ENCODE results near the gene EIF4G1.

EIF4G1 gene

DNA sequence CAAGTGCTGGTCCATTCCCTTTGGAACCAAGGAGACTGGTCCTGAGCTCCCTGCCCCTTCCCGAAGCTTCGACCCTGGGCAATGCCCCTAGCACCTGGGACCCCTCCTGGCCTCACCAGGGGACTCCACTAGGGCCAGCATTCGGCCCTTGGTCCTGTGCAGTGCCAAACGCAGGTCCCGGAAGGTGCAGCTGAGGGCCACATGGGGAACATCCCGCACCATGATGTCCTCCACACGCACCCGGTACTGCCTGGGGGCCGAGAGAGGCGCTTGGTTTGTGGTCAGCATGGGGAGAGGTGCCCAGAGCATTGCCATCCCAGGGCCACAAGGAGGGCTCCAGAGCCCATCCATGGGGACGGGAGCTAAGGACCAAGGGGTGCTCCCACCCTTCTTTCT lies 39.1 kb downstream of the EIF4G1 start:
- DNase-seq: no peak

DNA sequence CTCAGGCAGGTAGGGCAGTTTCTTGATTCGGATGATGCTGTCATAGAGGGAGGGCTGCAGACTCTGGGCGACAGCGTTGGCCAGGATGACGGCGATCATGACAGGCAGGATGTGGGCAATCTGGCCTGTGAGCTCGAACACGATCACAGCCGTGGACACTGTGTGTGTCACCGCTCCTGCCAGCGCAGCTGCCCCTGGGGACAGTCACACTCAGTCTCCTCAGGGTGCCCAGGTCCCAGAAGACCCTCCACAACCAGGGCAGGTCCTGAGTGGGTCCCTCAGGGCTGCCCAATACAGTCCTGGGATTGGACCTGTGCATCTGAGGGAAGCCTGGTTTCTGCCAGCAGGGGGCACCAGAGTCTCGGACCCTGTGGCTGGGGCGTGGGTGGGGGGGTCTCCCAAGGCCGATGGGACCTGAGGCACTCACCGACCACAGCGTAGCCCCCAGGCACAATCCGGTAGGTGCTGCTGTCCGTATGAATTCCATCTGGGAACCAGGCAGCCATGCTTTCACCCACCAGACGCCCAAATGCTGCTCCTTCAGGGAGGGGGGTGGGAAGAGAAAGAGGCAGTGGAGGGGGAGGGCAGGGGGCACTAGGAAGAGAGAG lies 39.8 kb downstream of the EIF4G1 start:
- DNase-seq: peak; percentile 63

DNA sequence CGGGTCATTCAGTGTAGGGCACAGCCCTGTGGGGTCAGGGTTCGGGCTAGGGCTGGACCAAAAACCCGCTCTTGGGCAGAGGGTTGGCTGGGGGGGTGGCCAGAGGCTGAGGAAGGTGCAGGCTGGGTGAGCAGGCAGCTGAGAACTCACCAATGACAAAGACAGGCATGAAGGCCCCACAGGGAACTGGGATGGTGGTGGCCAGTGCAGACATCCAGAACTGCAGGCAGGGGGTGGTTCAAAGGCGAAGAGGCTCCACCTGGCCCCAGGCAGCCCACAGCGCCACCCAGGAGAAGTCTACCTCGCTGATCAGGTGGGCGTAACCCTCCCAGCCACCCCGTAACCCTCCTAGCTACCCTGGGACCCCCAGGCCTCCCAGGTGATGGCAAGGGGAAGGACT lies 40.3 kb downstream of the EIF4G1 start:
- DNase-seq: no peak

DNA sequence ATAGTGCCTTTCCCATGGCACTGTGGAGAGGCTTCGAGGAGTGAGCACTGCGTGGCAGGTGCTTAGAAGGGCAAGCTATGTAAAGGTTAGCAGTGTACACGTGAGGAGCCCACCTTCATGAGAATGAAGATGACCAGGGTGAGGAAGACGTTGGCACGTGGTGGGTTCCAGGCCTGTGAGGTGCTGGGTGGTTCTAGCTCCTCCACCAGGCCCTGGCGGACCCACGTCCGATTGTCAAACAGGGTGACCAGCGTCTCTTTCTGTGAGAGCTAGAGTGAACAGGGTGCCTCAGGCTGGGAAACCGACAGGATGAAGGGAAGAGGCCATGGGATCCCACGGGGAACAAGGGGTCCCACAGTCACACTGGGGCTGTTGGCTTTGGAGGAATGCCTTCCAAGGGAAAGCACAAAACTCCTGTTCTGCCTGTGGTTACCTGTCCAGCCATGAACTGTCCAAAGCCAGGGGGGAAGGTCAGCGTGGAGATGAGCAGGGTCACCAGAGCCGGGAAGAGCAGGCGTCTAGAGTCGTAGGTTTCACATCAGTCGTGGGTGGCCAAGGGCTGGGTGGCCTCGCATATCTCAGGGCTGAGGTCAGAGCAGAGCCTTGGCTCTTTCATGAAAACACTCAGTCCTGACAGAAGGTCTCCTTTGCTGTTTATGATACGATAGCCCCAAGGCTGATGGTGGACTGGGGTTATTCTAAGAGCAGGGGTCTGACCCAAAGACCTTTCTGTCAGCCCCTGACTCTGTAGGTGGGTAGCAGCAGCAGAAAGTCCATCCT lies 41.0 kb downstream of the EIF4G1 start:
- DNase-seq: no peak

DNA sequence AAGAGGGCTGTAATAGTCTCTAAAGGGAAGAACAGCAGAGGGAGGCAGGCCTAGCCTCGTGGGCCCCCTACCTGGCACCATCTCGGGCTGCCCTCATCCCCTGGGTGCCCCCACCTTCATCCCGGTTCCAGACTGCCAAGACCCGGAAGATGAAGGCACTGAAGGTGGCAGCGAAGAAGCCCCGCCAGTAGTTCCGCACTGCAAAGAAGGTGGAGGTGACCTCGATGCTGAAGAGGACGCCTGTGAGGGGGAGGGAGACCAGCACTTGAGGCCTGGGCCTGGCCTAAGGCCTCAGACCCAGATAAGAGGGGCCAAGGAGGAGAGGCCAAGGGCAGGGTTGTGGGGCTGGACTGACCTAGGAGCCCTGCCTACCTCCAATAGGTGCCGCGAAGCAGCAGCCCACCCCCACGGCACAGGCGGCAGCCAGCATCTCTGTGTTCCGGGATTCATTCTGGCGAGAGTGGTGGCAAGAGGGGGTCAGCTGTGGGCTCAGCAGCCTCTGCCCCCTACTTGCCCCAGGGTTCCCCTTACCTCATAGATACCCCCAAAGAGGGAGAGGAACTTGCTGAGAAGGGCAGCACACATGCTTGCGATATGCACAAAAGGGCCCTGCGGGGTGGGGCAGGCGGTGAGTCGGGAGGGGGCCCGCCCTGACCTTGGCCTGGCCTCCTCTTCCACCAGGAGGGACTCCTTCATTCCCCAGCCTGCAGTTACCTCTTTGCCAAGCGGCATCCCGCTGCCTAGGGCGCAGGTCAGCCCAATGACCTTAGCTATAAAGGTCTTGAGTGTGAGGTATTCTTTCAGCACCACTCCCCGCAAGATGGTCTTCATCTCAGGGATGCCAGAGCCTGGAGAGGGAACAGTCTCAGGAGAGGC lies 43.1 kb downstream of the EIF4G1 start:
- DNase-seq: no peak

DNA sequence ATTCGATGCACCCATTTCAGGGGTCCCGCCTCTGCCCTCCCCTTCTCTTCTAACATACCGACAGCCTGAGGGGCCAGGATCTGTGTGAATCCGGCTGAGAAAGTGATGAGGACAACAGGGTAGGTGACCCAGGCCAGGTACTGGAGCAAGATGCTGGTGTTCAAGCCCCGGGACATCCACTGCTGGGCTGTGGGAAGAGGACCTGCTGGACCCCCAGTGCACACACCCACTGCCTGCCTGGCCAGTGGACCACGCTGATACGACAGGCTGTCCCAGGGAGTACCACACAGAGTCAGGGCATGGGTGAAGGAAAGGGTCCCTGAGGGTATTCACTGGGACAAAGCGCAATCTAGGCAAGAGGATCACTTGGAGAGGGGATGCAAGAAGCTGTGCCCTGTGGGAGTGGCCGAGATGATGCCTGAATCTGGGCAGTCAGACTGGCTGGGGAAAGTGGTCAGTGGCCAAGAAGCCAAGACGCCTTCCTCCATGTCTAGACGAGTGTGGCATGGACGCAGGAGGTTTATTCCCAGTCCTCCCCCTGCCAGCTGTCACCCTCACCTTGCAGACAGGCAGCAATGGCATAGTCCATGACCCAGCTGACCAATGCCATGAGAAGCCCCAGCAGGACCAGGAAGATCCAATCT lies 43.8 kb downstream of the EIF4G1 start:
- DNase-seq: no peak

DNA sequence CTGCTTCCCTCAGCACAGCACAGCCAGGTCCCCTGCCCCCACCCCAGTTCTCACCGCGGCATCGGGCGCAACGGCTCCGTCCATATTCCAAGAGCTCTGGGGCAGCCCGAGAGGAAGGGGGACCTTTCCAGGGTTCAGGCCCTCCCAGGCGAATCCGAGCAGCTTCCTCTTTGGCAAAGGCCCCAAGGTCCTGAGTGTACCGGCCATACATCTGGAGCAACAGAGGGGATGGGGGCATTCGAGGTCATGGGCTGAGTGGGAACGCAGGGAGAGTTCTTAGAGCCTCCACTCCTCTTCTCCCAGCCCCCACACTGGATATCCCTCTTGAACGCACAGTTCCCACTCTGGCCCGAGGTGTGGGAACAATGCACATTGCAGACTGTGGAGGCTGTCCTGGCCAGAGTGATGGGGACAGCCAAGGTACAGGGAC lies 44.5 kb downstream of the EIF4G1 start:
- no peak for DNase-seq

DNA sequence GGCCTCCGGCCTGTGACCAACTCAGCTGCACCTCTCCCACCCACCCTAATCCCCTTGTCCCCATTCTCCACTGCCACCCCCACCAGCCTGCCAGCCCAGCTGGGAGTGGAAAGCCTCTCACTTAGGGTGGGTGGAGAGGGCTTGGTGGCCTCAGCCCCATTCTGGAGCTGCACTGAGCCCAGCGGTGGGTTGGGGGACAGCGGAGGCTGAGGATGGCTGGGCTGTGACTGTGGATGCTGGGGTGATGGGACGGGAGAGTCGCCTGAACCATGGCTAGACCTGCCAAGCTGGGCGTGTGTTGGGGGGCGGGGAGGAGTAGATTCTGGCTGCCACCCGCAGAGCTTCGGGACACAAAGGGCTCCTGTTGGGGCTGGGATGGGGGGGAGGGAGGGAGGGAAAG lies 45.2 kb downstream of the EIF4G1 start:
- DNase-seq: no peak

DNA sequence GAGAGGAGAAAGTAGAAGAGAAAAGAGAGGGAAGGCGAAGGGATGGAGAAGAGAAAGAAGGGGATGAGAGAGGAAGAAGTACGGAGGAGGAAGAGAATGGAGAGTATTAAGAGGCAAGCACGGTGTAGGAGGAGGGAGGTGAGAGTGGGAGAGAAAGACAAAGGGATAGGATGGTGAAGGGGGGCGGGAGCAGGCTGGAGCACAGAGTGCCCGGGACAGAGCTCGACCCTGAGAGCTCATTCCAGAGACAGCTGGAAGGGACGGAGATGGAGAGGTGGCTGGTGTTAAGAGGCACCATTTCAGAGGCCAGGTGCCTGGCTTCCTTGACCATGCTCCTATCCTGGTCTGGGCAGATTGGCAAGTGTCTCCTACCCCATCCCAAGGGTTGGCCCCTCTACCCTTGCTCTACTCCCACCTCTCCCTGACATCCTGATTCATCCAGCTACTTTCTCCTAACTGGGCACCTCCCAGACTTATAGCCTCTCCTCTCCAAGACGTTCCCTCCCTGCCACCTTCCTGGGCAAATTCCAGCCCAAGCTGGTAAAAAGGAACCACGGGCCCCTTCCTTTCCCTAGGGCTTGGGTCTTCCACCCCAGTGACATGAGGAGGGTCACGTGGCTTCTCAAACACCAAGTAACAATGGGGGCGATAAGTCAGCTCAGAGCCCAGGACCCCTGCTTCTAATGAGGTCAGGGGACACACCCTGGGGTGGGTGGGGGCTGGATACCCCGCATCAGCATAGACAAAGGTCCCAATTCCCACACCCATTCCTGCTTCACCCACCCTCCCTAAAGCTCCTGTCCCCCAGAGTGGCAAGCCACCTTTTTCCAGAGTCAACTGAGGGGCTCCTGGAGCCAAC lies 45.9 kb downstream of the EIF4G1 start:
- no peak for DNase-seq

DNA sequence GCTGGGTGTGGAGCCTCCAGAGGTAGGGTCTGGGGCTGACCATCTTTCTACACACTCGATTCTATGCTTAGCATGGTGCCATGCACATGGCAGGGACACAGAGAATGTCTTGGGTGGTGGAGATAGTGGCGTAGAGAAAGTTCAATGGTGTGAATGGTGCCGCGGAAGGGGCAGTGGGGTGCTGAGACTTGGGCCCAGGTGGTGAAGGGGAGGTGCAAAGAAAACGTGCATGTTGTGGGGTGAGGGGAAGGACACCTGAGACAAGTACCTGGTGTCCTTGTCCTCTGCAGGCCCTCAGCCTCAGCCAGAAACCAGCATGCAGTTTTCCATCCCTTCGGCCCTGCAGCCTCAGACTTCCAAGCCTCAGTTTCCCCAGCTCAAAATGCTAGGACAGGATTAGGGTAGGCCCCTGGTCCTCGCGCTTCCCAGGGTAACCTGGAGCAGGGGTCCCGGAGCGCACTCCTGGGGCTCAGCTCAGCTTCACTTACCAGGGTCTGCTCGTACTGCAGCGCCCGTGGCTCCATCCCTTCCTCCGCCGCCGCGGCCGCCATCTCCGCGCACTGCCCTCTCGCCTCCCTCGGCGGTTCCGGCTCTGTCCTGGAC lies 46.6 kb downstream of the EIF4G1 start:
- DNase-seq: no peak

DNA sequence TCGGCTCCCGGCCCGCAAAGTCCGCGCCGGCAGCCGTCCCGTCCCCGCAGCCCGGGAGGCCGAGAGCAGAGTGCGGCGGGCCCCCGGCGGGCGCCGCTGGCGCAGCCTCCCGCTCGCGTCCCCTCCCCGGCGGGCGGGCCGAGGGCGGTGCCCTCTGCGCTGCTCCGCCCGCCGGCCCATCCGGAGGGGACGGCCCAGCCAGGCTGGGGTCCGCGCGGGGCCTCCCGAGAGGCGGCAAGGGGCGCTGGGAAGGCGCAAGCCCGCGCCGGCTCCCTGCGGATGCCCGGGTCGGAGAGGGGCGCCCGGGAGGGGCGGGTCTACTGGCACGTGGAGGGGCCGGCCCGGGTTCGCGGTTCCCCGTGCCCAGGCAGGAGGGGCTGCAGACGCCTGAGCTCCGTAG lies 47.1 kb downstream of the EIF4G1 start, which contains the start of the genes CLCN2 and POLR2H:
Gene CLCN2 (minus strand): TSS at position 74 of the 400 bp plus-strand sequence. CDS start 126 bp downstream, outside the sequence.
Gene POLR2H (plus strand): TSS at position 179 of the 400 bp plus-strand sequence. CDS start 1,783 bp downstream, outside the sequence.
- DNase-seq: peak; percentile 66

DNA sequence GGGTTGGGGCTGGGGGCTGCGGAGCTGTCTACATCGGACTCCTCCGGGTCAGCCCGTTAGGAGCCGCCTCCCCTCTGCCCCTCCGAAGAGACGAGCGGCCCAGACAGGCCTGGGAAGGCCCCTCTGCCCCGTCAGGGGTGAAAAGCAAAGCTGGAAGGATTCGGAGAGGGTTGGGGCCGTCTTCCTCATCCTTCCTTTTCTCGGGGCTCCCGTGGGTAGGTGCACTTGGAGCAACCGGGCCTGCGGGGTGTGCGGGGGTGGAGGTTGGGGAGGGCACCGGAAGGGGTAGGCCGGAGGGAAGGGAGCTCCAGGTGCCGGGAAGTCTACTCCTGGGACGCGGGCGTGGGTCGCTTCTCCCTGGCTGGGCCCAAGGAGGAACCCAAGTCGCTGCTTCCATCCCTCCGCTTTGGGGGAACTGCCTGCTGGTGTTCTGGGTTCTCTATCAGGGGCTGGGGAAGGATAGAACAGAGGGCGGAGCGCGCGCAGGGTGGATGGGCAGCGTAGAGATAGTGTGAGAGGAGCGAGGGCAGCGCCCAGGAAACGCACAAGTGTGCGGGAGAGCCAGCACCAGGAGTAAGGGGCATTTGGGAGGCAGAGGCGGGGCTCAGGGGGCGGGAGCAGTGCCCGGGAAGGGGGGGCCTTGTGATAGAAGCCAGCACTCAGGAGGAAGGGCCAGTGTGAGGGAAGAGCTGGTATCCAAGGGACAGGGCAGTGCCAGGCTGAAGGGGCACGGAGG lies 47.7 kb downstream of the EIF4G1 start:
- DNase-seq: peak; percentile 86

DNA sequence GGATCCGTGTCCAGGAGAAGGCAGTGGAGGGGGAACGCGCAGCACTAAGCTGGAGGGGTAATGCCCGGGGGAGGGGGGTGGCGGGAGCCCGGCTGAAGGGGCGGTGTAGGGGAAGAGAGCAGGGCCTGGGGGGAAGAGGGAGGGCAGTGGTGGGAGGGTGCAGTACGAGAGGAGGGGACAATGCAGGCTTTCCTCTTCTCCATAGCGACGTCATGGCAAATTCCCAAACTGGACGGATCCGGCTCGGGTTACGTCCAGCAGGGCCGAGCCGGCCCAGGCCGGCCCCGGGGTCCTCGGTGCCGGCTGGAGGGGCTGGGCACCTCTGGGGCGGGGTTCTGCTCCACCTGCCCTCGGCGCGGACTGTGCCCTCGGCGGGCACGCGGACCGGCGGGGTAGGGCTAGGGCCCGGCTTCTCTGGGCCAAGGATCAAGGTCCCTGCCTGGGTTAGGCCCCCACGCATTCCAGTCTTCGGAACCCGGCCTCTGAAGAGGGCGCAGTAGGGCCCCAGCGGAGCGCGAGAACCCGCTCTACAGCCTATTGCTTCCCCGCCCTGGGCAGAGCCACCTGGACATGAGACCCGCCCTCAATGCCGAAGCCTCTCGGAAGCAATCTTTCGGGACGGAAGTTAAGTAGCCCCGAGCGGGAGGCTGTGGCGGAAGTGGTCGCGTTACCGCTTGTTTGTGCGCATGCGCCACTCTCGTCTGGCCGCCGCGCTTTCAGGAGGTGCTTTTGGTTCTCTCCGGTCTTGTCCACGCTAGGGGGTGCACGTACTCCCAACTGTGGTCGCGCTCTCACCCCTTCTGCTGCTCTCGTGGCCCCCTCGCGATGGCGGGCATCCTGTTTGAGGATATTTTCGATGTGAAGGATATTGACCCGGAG lies 48.5 kb downstream of the EIF4G1 start:
- peak; percentile 100 for DNase-seq

DNA sequence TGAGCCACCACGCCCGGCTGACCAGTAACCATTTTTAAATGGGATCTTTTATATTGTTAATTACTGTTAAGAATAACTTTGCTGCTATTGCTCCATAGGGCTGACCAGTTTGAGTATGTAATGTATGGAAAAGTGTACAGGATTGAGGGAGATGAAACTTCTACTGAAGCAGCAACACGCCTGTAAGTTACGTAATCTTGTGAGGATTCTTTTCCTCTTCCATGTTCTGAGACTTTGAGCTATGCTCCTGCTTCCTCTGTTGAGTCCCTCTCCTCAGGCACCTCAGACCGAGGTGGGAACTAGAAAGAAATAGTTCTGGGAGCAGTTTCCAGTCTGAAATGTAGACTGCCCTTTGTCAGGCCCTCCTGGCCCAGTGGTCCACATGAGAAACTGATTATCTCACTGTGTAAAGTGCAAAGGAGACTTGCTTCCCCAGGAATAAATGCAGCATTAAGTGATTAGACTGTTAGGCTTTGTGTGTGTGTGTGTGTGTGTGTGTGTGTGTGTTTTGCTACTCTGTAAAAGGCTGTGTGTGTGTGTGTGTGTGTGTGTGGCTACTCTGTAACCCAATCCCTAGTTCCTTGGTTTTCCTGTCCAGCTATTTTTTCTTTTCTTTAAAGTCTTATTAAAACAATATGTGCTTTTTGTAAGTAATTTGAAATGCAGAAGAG lies 52.3 kb downstream of the EIF4G1 start:
- no peak for DNase-seq

DNA sequence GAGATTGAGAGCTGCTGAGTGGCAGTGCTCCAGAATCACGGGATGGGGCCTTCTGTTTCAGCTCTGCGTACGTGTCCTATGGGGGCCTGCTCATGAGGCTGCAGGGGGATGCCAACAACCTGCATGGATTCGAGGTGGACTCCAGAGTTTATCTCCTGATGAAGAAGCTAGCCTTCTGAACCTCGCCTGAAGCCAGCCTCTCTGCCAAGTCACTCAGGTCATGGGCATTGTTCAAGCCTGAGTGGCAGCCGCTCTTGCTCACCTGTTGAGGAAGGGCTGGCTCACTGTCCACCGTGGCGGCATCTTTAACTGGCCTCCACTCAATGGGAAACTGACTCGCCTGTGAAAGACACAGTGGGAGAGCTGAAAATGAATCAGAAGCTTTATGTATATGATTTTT lies 53.7 kb downstream of the EIF4G1 start:
- no peak for DNase-seq

DNA sequence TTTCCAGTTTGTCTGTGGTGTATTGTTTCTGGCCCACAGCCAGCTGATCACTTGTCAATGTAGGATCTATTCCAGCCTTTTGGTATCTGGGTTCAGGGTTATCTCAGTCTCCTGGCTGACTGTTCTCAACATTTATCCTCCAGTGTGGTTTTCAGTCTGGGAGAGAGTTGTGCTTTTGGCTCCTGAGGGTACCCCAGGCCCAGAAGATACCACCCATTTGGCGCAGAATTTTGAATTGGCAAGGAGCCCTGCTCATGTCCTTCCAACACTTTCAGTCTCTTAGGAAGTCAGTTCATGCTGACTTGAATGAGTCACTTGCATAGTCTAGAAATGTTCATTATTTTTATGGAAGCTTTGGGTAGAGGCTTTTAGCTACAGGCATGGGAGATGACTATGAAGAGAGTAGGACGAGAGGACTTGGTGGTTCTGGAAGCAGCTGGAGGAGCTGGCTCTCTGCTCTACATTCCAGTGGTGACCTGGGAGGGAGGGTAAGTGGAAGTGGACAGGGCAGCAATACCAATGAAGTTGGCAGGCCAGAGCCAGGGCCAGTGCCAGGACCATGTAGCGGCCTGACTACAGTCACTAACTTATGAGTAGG lies 54.3 kb downstream of the EIF4G1 start:
- no peak for DNase-seq

DNA sequence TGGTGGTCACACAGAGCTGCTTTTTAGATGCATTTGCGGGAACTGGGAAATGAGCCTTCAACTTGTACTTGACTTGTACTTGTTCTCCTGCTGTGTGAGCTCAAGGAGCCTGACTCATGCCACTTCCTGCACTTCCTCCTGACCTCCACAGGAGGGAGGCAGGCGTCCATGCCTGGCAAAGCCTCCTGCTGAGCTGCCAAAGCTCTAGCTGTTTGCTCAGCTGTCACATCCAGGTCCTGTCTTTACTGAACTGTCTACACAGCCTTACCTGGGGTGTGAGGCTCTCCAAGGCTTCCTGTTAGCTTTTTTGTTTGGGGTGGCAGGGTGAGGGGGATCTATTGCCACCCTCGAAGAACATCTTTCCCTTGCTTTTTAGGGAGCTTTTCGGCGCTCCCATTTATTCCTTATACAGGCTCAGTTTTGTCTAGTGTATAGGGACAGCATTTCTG lies 57.2 kb downstream of the EIF4G1 start:
- DNase-seq: peak; percentile 91

DNA sequence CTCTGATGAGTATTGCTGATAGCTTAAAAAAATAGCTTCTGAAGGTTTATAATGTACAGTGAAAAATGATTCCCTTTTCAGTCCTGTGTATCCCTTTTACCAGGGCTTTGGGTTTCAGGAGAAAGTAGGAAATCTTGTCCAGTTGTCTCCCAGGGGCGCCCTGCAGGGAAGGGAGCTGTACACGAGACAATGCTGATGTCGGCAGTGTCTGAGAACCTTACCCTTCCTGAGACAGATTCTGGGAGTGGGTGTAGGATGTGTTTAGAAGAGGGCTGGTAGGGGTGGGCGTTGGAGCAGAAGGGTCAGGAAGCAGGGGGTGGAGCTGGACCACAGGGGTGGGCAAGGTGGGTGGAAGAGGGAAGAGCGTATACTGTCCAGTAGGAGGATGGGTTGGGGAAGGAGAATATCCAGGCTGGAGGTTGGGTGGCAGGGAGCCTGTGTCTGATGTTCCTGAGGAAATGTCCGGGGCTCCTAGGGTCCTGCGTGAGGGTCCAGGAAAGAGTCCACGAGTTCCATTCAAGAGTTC lies 58.0 kb downstream of the EIF4G1 start:
- no peak for DNase-seq
